Placental pericyte (primary cell): ENCODE data around the gene NLRP2B. TPM values are rescaled to one million over a fixed set of nuclear protein-coding genes. Genes with fewer than 3 reads are reported as not detected.

Source experiments
- total RNA-seq: library from RNA; depleted of rRNA; stranded (reverse); fragments of >200 nt; gene quantifications from 2 replicates; pipeline ENCODE4 v1.2.3, GENCODE V29; 2012

NLRP2B gene
- total RNA-seq, result not detected in 2 replicates

GRCh38 chrX:57680160-57680559 lies at the start of gene NLRP2B:
Gene NLRP2B, minus strand, starts transcription at chrX:57680260.

Other genes with a start within 250 kb of the NLRP2B start
- 9.4 and 13.2 TPM in 2 replicates for gene ZXDB, start 88.2 kb downstream of the NLRP2B start, total RNA-seq
- 5.0 and 6.3 TPM in 2 replicates for gene ZXDA, start 230.2 kb upstream of the NLRP2B start, total RNA-seq